Measurements from ENCODE around the gene IRAK3.
"Not testable (repeated sequence)": the region's sequence is repeated elsewhere in the genome, so short reads cannot be mapped to it uniquely, and the experiment has no call there.

IRAK3 gene

DNA sequence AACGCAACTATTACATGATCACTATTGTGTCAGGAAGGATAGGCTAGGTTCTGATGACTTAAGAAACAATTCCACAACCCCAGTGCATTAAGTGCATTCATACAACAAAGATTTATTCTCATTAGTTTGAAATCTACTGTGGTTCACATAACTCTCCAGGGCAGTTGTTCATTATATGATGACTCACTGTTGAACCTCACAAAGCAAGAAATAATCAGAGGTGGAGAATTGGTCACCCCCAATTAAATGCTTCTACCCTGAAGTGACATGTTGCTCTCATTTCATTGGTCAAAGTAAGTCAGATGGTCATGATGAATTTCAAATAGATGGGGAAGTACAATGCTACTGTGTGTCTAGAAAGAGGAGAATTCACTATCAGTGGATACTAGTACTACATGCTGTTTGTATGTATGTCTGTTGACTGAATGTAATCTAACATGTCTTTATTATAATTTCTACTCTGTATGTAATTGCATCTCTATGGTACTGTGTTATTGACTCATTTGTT, 107.2 kb downstream of the IRAK3 start:
- peaks cover 4% of the 10 kb centered on the region for H3K27me3 ChIP-seq (ENCODE audit: insufficient read depth, low read length)
- no peak overlapping the region for H2AFZ ChIP-seq (ENCODE audit: low read depth, low read length)
- H3K36me3 ChIP-seq (ENCODE audit: insufficient read depth, low read length) = no peaks in the 10 kb centered on the region
- H3K4me1 ChIP-seq (ENCODE audit: insufficient read depth, low read length) = peaks cover 1% of the 10 kb centered on the region
- no peak overlapping the region for H3K4me3 ChIP-seq (ENCODE audit: low read length)
- H3K9me3 ChIP-seq (ENCODE audit: low read length) = no peaks in the 10 kb centered on the region

DNA sequence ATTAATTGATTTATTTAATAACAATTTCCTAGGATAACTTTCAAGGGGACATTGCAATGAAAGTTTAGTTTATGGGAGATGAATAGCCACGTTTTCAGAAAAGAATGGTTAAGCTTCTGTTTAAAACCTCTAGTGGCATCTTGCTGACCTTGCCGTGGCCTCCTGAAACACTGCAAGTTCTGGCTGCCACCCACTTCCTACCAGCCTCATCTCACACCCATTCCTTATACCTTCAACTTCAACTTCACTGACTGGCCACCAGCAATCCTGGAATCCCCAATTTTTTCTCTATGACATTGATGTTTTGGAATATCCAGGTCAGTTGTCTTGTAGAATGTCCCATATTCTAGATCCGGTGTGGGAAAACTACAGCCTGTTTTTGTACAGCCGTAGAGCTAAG, 108.1 kb downstream of the IRAK3 start:
- no peaks in the 10 kb centered on the region for H3K9me3 ChIP-seq (ENCODE audit: low read length)
- no peak overlapping the region for H2AFZ ChIP-seq (ENCODE audit: low read depth, low read length)
- H3K36me3 ChIP-seq (ENCODE audit: insufficient read depth, low read length) = no peaks in the 10 kb centered on the region
- no peak overlapping the region for H3K4me3 ChIP-seq (ENCODE audit: low read length)
- peaks cover 4% of the 10 kb centered on the region for H3K27me3 ChIP-seq (ENCODE audit: insufficient read depth, low read length)
- H3K4me1 ChIP-seq (ENCODE audit: insufficient read depth, low read length) = peaks cover 8% of the 10 kb centered on the region

DNA sequence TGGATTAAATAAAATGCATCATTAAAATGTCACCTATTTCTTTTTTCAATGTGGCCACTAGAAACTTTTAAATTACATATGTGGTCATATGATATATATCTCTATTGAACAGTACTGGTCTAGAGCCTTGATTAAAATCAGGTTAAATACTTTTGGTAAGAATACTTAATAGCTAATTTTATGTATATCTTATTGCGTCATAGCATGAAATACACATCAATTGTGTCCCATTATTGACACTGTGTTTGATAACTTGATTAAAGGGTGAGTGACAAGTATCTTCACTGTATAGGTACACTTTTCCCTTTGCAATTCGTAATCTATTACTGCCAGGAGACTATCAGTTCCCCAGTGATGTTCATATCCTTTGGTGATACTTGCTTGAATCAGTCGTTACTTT, 108.9 kb downstream of the IRAK3 start:
- Histone ChIP-seq H3K4me1 (ENCODE audit: insufficient read depth, low read length) (peaks cover 8% of the 10 kb centered on the region), H3K27me3 (ENCODE audit: insufficient read depth, low read length) (peaks cover 4% of the 10 kb centered on the region), H3K36me3 (ENCODE audit: insufficient read depth, low read length) (no peaks in the 10 kb centered on the region), H2AFZ (ENCODE audit: low read depth, low read length) (no peak overlapping the region), H3K4me3 (ENCODE audit: low read length) (no peak overlapping the region), H3K9me3 (ENCODE audit: low read length) (no peaks in the 10 kb centered on the region)

DNA sequence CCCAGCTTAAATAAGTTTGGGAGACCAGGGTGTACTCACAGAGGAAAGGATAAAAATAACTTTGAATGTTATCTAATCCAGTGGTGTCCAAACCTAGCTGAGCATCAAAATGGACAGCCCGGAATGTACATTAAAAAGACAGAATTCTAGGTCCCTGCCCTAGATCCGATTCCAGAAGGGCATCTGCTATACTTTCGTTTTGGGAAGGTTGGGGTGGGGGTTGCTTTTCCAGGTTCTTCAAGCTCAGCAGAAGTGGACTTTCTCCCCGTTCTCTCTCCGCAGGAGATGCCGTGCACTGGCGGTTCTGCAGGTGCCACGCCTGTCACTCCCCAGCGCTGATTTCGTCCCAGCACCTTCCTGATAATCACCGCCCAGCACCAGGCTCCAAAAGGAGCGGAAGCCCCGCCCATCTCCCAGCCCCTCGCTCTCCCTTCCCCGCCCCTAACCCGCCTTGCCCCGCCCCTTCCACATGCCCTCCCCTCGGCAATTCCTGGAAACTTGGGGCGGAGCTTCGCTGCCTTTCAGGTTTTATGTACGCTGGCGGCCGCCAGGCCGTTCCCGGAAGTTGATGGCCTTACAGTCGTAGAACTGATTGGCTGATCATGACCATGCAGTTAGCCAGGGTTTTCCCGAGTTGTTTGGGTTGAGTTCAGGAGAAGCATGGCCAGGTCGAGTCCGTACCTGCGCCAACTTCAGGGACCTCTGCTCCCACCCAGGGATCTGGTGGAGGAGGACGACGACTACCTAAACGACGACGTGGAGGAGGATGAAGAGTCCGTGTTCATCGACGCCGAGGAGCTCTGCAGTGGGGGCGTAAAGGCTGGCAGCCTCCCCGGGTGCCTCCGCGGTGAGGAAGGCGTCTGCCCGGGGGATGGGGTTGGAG, 113.2 kb downstream of the IRAK3 start, which contains the start of gene HELB:
HELB (plus strand) TSS at position 550 of the 883 bp plus-strand sequence; CDS start at position 661, 111 bp downstream.
- Histone ChIP-seq H3K4me3 (ENCODE audit: low read length) (peak within 1 kb of the TSS; percentile 94), H3K9me3 (ENCODE audit: low read length) (no peaks in the 10 kb centered on the region), H3K4me1 (ENCODE audit: insufficient read depth, low read length) (peaks cover 27% of the 10 kb centered on the region), H2AFZ (ENCODE audit: low read depth, low read length) (peak within 1 kb of the TSS; percentile 71), H3K36me3 (ENCODE audit: insufficient read depth, low read length) (peaks cover 4% of the 10 kb centered on the region), H3K27me3 (ENCODE audit: insufficient read depth, low read length) (peaks cover 4% of the 10 kb centered on the region)

DNA sequence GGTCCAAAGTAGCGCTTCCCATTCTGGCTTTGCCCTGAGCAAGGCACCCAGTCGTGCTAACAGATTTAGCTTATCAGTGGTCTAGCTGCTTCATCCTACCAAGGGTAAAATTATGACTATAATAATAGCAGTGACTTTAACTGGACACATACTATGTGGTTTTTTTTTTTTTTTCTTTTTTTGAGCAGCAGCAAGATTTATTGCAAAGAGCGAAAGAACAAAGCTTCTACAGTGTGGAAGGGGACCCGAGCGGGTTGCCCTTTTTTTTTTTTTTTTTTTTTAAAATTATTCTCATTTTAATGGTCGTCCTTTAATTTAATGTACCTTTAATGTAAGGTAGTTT, 113.8 kb downstream of the IRAK3 start:
- Histone ChIP-seq H3K36me3 (ENCODE audit: insufficient read depth, low read length) (peaks cover 6% of the 10 kb centered on the region), H3K9me3 (ENCODE audit: low read length) (no peaks in the 10 kb centered on the region), H2AFZ (ENCODE audit: low read depth, low read length) (peak overlapping the region; percentile 71)

DNA sequence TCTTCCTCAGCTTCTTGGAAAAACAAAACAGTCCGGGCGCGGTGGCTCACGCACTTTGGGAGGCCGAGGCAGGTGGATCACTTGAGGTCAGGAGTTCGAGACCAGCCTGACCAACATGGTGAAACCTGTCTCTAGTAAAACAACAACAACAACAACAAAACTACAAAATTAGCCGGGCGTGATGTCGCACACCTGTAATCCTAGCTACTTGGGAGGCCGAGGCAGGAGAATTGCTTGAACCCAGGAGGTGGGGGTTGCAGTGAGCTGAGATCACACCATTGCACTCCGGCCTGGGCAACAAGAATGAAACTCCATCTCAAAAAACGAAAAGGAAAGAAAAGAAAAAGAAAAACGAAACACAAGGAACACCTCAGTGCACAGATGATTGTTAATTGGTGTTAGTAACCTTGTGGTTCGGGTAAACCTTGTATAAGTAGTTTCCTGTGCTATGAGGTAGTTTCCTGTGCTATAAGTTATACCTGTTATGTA, 114.3 kb downstream of the IRAK3 start:
- Histone ChIP-seq H3K4me3 (ENCODE audit: low read length) (peak overlapping the region; percentile 94), H3K4me1 (ENCODE audit: insufficient read depth, low read length) (peaks cover 27% of the 10 kb centered on the region), H3K36me3 (ENCODE audit: insufficient read depth, low read length) (peaks cover 11% of the 10 kb centered on the region)
- not testable (repeated sequence) for H2AFZ ChIP-seq (ENCODE audit: low read depth, low read length); H3K27me3 ChIP-seq (ENCODE audit: insufficient read depth, low read length); H3K9me3 ChIP-seq (ENCODE audit: low read length)

More for the DNA sequence above, 113.8 kb downstream of the IRAK3 start:
- peaks cover 27% of the 10 kb centered on the region for H3K4me1 ChIP-seq (ENCODE audit: insufficient read depth, low read length)
- H3K27me3 ChIP-seq (ENCODE audit: insufficient read depth, low read length) = peaks cover 4% of the 10 kb centered on the region
- H3K4me3 ChIP-seq (ENCODE audit: low read length) = peak overlapping the region; percentile 94

Measured in neuron (in vitro differentiated cells).